ENCODE data around the gene TMIGD1. TPM values are rescaled to one million over a fixed set of nuclear protein-coding genes. Genes with fewer than 3 reads are reported as not detected.
A peak's percentile ranks its signal among the peaks of the same experiment; 100 is the strongest.

TMIGD1 gene
- total RNA-seq, 1 experiment from 2014 or later, result not detected

DNA sequence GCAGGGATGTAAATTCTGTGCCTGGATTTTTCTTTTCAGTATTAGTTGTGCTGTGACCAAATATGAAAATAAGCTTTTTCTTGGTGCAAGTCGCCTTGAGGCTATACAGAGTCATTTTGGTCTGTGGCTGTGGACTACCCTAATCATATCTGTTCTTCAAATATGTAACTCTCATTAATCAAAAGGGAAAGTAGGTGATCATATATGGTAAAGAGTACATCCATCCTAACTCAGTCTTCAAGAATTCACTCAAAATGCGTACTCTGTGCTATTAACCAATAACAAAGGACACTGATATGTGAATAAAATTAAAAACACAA lies 47.4 kb upstream of the TMIGD1 start:
- no peak overlapping the region for H2BK15ac ChIP-seq (ENCODE audit: low read depth, low read length)
- H2BK12ac ChIP-seq (ENCODE audit: insufficient read length, low read depth, low read length), result no peak overlapping the region
- H3K9me3 ChIP-seq (ENCODE audit: control insufficient read depth, low read depth, low read length), result no peaks in the 10 kb centered on the region
- no peak overlapping the region for H4K8ac ChIP-seq (replicated peaks; ENCODE audit: insufficient read length, low read depth, low read length)
- peaks cover 54 to 59% of the 10 kb centered on the region in 2 experiments for H3K4me1 Mint-ChIP-seq
- no peak overlapping the region for H3K23ac ChIP-seq (ENCODE audit: insufficient read length, low read depth, low read length)
- peaks cover 21% of the 10 kb centered on the region for H3K23me2 ChIP-seq (ENCODE audit: insufficient read length, low read depth, low read length, poor library complexity, severe bottlenecking)
- no peaks in the 10 kb centered on the region for H3K79me1 ChIP-seq (ENCODE audit: insufficient read depth, low read depth, low read length, poor library complexity, severe bottlenecking)
- H3K79me2 ChIP-seq (ENCODE audit: insufficient read depth, low read length), result no peaks in the 10 kb centered on the region
- no peak overlapping the region for H3K9ac ChIP-seq (ENCODE audit: extremely low read depth, insufficient read length, low read length)
- H3K27ac ChIP-seq (ENCODE audit: insufficient read length, low read depth, low read length), result no peak overlapping the region
- no peak overlapping the region for H3K27ac Mint-ChIP-seq
- H2AK5ac ChIP-seq (ENCODE audit: insufficient read length, low read length), result no peak overlapping the region
- H2BK5ac ChIP-seq (ENCODE audit: insufficient read length, low read length), result no peak overlapping the region
- peaks cover 6 to 12% (median 10%) of the 10 kb centered on the region in 3 experiments; a peak in 6 of 7 replicates for H3K36me3 Mint-ChIP-seq (ENCODE audit: insufficient read depth in 1 of 3, low read depth in 3 of 3)
- H4K20me1 ChIP-seq (ENCODE audit: control insufficient read depth, insufficient read depth, insufficient read length), result peaks cover 2% of the 10 kb centered on the region
- H2BK20ac ChIP-seq (ENCODE audit: low read depth, low read length, poor library complexity, severe bottlenecking), result no peak overlapping the region
- no peak overlapping the region for H3T11ph ChIP-seq (ENCODE audit: low read length)
- no peak overlapping the region for H3K14ac ChIP-seq (ENCODE audit: insufficient read depth, low read length)
- TF ChIP-seq CTCF (conservative IDR thresholded peaks at IDR 0.05), result no peak
- H3K18ac ChIP-seq (ENCODE audit: insufficient read length, low read depth, low read length), result no peak overlapping the region
- H3K27me3 Mint-ChIP-seq (ENCODE audit: low read depth), result peaks cover 40% of the 10 kb centered on the region
- no peak for DNase-seq
- no peak overlapping the region for H3K56ac ChIP-seq (ENCODE audit: insufficient read length, low read depth, low read length)
- no peaks in the 10 kb centered on the region; the same call in 1 of the 2 replicates for H3K4me1 ChIP-seq (ENCODE audit: insufficient read depth, low read length)
- H3K4ac ChIP-seq (ENCODE audit: low read depth, low read length), result no peak overlapping the region
- H3K9me3 Mint-ChIP-seq, result no peaks in the 10 kb centered on the region; a peak in 1 of 5 replicates
- H4K91ac ChIP-seq (ENCODE audit: insufficient read length, low read depth, low read length), result no peak overlapping the region
- peak overlapping the region; percentile 80 to 85; a peak in 1 of 5 replicates for H3K4me3 Mint-ChIP-seq
- no peak overlapping the region for H2AFZ ChIP-seq (ENCODE audit: low read length)
- H2BK120ac ChIP-seq (ENCODE audit: low read depth, low read length, poor library complexity, severe bottlenecking), result no peak overlapping the region
- no peak overlapping the region for H4K5ac ChIP-seq (ENCODE audit: insufficient read length, low read depth, low read length)
- no peak overlapping the region for H3K4me2 ChIP-seq (ENCODE audit: insufficient read depth, insufficient read length, low read length)
- peaks cover 17% of the 10 kb centered on the region; the same call in 1 of the 2 replicates for H3K27me3 ChIP-seq (ENCODE audit: insufficient read depth, low read length)
- no CpG with 5 or more reads among the region's 2 CpGs for WGBS (ENCODE audit: extremely low coverage, insufficient read length, low lambda C conversion rate)
